AG04450 (cell line): Measurements from ENCODE around the gene SELENBP1. TPM values are rescaled to one million over a fixed set of nuclear protein-coding genes. Genes with fewer than 3 reads are reported as not detected.

Experiments used
- CTCF ChIA-PET: fragments of 300-600, 350-600 bp; formaldehyde crosslinking; extraction: SDS; loops from one replicate; lab custom pipeline; 2022; ENCODE audit warnings: antibody characterized with exemption, inconsistent platforms; lab: Charles Lee
- POLR2A ChIA-PET: fragments of 350-600 bp; formaldehyde crosslinking; extraction: SDS; loops from one replicate; lab custom pipeline; 2021; ENCODE audit warnings: antibody characterized with exemption, inconsistent platforms; lab: Yijun Ruan, JAX
- DNase-seq: peaks from one replicate; pipeline ENCODE4 v3.0.0-alpha.2; 2011; ENCODE audit warnings: low read depth, low spot score
- H3K27ac ChIP-seq: one replicate; pipeline ENCODE4 v1.5.1; 2012; ENCODE audit warnings: low read depth, low read length, control low read depth
- H3K27me3 ChIP-seq: one replicate; pipeline ENCODE4 v1.6.0; 2012; ENCODE audit warnings: low read length; ENCODE audit not compliant: control insufficient read depth, insufficient read depth
- H3K4me3 ChIP-seq: 2 replicates; pipeline ENCODE4 v1.5.1; 2011; ENCODE audit warnings: mild to moderate bottlenecking, low read depth, low read length, control low read depth
- H3K9me3 ChIP-seq: 2 replicates; pipeline ENCODE4 v1.5.1; 2012; ENCODE audit warnings: low read length; ENCODE audit not compliant: control insufficient read depth, insufficient read depth
- CTCF ChIP-seq: IDR thresholded peaks from 2 replicates; pipeline ENCODE4 v1.5.1; 2011; ENCODE audit warnings: low read depth, low read length, control low read depth, inconsistent platforms
- polyA plus RNA-seq: library from polyadenylated mRNA; depleted of rRNA; stranded (reverse); fragments of >200 nt; gene quantifications from 2 replicates; pipeline ENCODE4 v1.2.3, GENCODE V29; 2011

Gene SELENBP1
- polyA plus RNA-seq, 1 experiment = 85.0 TPM

GRCh38 chr1:151405187-151405951 lies 32.9 kb upstream of the SELENBP1 start:
- Histone ChIP-seq H3K27me3 (no peaks in the 10 kb centered on the region), H3K9me3 (no peaks in the 10 kb centered on the region), H3K4me3 (no peak overlapping the region), H3K27ac (no peak overlapping the region)
- no peak for DNase-seq
- POLR2A ChIA-PET = interaction anchor here (0.6 kb wide), 1 partner anchor 108 kb away, joined by 3 read pairs; no protein-coding TSS in a partner anchor
- CTCF ChIA-PET = interaction anchor here (1.7 kb wide), 1 partner anchor 65 kb away, joined by 6 read pairs; no protein-coding TSS in a partner anchor
- TF ChIP-seq CTCF = no peak

GRCh38 chr1:151403612-151404011 lies 31.1 kb upstream of the SELENBP1 start:
- ChIA-PET CTCF (interaction anchor here (0.6 to 4.5 kb wide), 3 partner anchors 63 to 190 kb away, joined by 3 to 16 read pairs (median 3); no protein-coding TSS in a partner anchor), POLR2A (interaction anchor here (0.6 kb wide), 1 partner anchor 56 kb away, joined by 3 read pairs; no protein-coding TSS in a partner anchor)
- H3K4me3 ChIP-seq = no peak overlapping the region
- no peak overlapping the region for H3K27ac ChIP-seq
- DNase-seq = no peak
- TF ChIP-seq CTCF = no peak
- peaks cover 4% of the 10 kb centered on the region; the same call in 1 of the 2 replicates for H3K9me3 ChIP-seq
- no peaks in the 10 kb centered on the region for H3K27me3 ChIP-seq

GRCh38 chr1:151402764-151403163 lies 30.3 kb upstream of the SELENBP1 start:
- no peak overlapping the region for H3K4me3 ChIP-seq
- ChIA-PET POLR2A (interaction anchor here (0.7 kb wide), 1 partner anchor 13 kb away, joined by 3 read pairs; no protein-coding TSS in a partner anchor), CTCF (interaction anchor here (0.6 to 4.5 kb wide), 2 partner anchors 50 to 63 kb away, joined by 3 to 16 read pairs; no protein-coding TSS in a partner anchor)
- no peak for TF ChIP-seq CTCF
- H3K27me3 ChIP-seq = no peaks in the 10 kb centered on the region
- peaks cover 4% of the 10 kb centered on the region; the same call in 1 of the 2 replicates for H3K9me3 ChIP-seq
- DNase-seq = no peak
- no peak overlapping the region for H3K27ac ChIP-seq

GRCh38 chr1:151401860-151402259 lies 29.4 kb upstream of the SELENBP1 start:
- ChIA-PET POLR2A (no interaction called here), CTCF (interaction anchor here (0.6 to 4.5 kb wide), 4 partner anchors 49 to 99 kb away, joined by 3 to 16 read pairs (median 7); no protein-coding TSS in a partner anchor)
- Histone ChIP-seq H3K27ac (no peak overlapping the region), H3K4me3 (no peak overlapping the region), H3K27me3 (no peaks in the 10 kb centered on the region), H3K9me3 (peaks cover 4% of the 10 kb centered on the region; the same call in 1 of the 2 replicates)
- DNase-seq = no peak
- TF ChIP-seq CTCF = no peak
